Mesenchymal stem cell (in vitro differentiated cells and primary cell): ENCODE results near the gene TLK1.

Experiments used
- DNase-seq: peaks from one replicate; pipeline ENCODE4 v3.0.0-alpha.2; 2013
- H2AFZ ChIP-seq: one replicate; pipeline ENCODE4 v1.6.1; 2013; ENCODE audit warnings: low read depth, mild to moderate bottlenecking, control low read depth, inconsistent platforms, low read length, moderate library complexity
- H2AK5ac ChIP-seq: 2 replicates; pipeline ENCODE4 v1.6.1; 2013; ENCODE audit warnings: low read length, moderate library complexity, mild to moderate bottlenecking, inconsistent platforms; ENCODE audit not compliant: severe bottlenecking
- H2BK120ac ChIP-seq: one replicate; pipeline ENCODE4 v1.6.1; 2013; ENCODE audit warnings: low read depth, mild to moderate bottlenecking, inconsistent platforms, low read length, moderate library complexity
- H2BK12ac ChIP-seq, 2 experiments: one replicate each; pipeline ENCODE4 v1.6.1; 2013; ENCODE audit warnings: inconsistent platforms in 2 of 2, low read length in 2 of 2, mild to moderate bottlenecking in 2 of 2, moderate library complexity in 2 of 2, control low read depth in 1 of 2
- H2BK15ac ChIP-seq: one replicate; pipeline ENCODE4 v1.6.1; 2013; ENCODE audit warnings: mild to moderate bottlenecking, low read depth, inconsistent platforms; ENCODE audit not compliant: poor library complexity, severe bottlenecking
- H2BK5ac ChIP-seq: 2 replicates; pipeline ENCODE4 v1.6.1; 2013; ENCODE audit warnings: low read depth, mild to moderate bottlenecking, low read length, control low read depth, inconsistent platforms; ENCODE audit not compliant: poor library complexity, severe bottlenecking
- H3K14ac ChIP-seq, 2 experiments: one replicate each; pipeline ENCODE4 v1.6.1; 2013; ENCODE audit warnings: inconsistent platforms in 2 of 2, low read length in 2 of 2, control low read depth in 1 of 2, mild to moderate bottlenecking in 1 of 2, moderate library complexity in 1 of 2
- H3K18ac ChIP-seq, 2 experiments: one replicate each; pipeline ENCODE4 v1.6.1; 2013; ENCODE audit warnings: inconsistent platforms in 2 of 2, low read length in 2 of 2, control low read depth in 1 of 2, low read depth in 1 of 2, mild to moderate bottlenecking in 1 of 2
- H3K23ac ChIP-seq, 2 experiments: one replicate each; pipeline ENCODE4 v1.6.1; 2013; ENCODE audit warnings: inconsistent platforms in 2 of 2, low read length in 2 of 2, mild to moderate bottlenecking in 2 of 2, moderate library complexity in 2 of 2, control low read depth in 1 of 2
- H3K27ac ChIP-seq: 2 replicates; pipeline ENCODE4 v1.5.1; 2013; ENCODE audit warnings: mild to moderate bottlenecking, moderate library complexity, low read length, control low read depth, inconsistent platforms; ENCODE audit not compliant: poor library complexity, severe bottlenecking
- H3K27me3 ChIP-seq, 2 experiments: 2 replicates each; pipeline versions ENCODE4 v1.6.1 to v1.7.0; 2013; ENCODE audit warnings: low read length in 2 of 2, mild to moderate bottlenecking in 2 of 2, moderate library complexity in 2 of 2, control low read depth in 1 of 2, inconsistent platforms in 1 of 2; ENCODE audit not compliant: control insufficient read depth in 1 of 2, insufficient read depth in 1 of 2
- H3K36me3 ChIP-seq, 2 experiments: 2 replicates each; pipeline versions ENCODE4 v1.6.1 to v1.7.0; 2013; ENCODE audit warnings: low read length in 2 of 2, control low read depth in 1 of 2, inconsistent platforms in 1 of 2, low read depth in 1 of 2, mild to moderate bottlenecking in 1 of 2; ENCODE audit not compliant: insufficient read depth in 2 of 2, control insufficient read depth in 1 of 2
- H3K4ac ChIP-seq, 2 experiments: one replicate each; pipeline ENCODE4 v1.6.1; 2013; ENCODE audit warnings: inconsistent platforms in 2 of 2, low read length in 2 of 2, mild to moderate bottlenecking in 2 of 2, moderate library complexity in 2 of 2, control low read depth in 1 of 2, low read depth in 1 of 2
- H3K4me1 ChIP-seq: 2 replicates; pipeline ENCODE4 v1.6.1; 2013; ENCODE audit warnings: low read depth, low read length, control low read depth; ENCODE audit not compliant: control insufficient read depth, insufficient read depth
- H3K4me2 ChIP-seq: 2 replicates; pipeline ENCODE4 v1.6.1; 2013; ENCODE audit warnings: low read length, mild to moderate bottlenecking, inconsistent platforms; ENCODE audit not compliant: poor library complexity, severe bottlenecking
- H3K4me3 ChIP-seq, 2 experiments: 2 replicates each; pipeline versions ENCODE4 v1.5.1 to v1.7.0; 2013; ENCODE audit warnings: low read length in 2 of 2, mild to moderate bottlenecking in 2 of 2, control low read depth in 1 of 2, low read depth in 1 of 2; ENCODE audit not compliant: insufficient read depth in 1 of 2
- H3K79me1 ChIP-seq: replicated peaks from 2 replicates; pipeline ENCODE4 v1.6.1; 2013; ENCODE audit warnings: mild to moderate bottlenecking, control low read depth, low read length, inconsistent platforms; ENCODE audit not compliant: poor library complexity, severe bottlenecking
- H3K9ac ChIP-seq: 2 replicates; pipeline ENCODE4 v1.7.0; 2013; ENCODE audit warnings: mild to moderate bottlenecking, low read length, moderate library complexity
- H3K9me3 ChIP-seq: 2 replicates; pipeline ENCODE4 v1.7.0; 2013; ENCODE audit warnings: mild to moderate bottlenecking, low read length; ENCODE audit not compliant: control insufficient read depth
- H4K8ac ChIP-seq: one replicate; pipeline ENCODE4 v1.6.1; 2013; ENCODE audit warnings: inconsistent platforms, mild to moderate bottlenecking, low read length, moderate library complexity
- H4K91ac ChIP-seq: one replicate; pipeline ENCODE4 v1.6.1; 2013; ENCODE audit warnings: mild to moderate bottlenecking, low read length, inconsistent platforms
- WGBS: methylation state at CpG from one replicate; pipeline ENCODE4 v1.1.7; 2013; ENCODE audit warnings: mixed read lengths; 5-methylcytosine and 5-hydroxymethylcytosine counted together

TLK1 gene

GRCh38 chr2:171109571-171109970 is 51.1 kb downstream of the TLK1 start:
- no peak overlapping the region for H3K9ac ChIP-seq
- no peak overlapping the region for H3K23ac ChIP-seq
- no peak overlapping the region for H2BK12ac ChIP-seq
- H3K27me3 ChIP-seq, result no peaks in the 10 kb centered on the region
- no peak overlapping the region for H3K4me2 ChIP-seq
- H2BK15ac ChIP-seq, result no peak overlapping the region
- no peak overlapping the region for H2BK120ac ChIP-seq
- H3K4me3 ChIP-seq, result no peak overlapping the region
- H3K18ac ChIP-seq, result no peak overlapping the region
- no peak overlapping the region for H4K91ac ChIP-seq
- H2AK5ac ChIP-seq, result no peak overlapping the region
- no peaks in the 10 kb centered on the region for H3K9me3 ChIP-seq
- no peaks in the 10 kb centered on the region for H3K4me1 ChIP-seq
- no peak for DNase-seq
- H3K4ac ChIP-seq, result no peak overlapping the region
- peaks cover 9% of the 10 kb centered on the region for H3K79me1 ChIP-seq
- peaks cover 3 to 5% of the 10 kb centered on the region in 2 experiments for H3K36me3 ChIP-seq
- H2AFZ ChIP-seq, result no peak overlapping the region
- H3K27ac ChIP-seq, result no peak overlapping the region
- H3K14ac ChIP-seq, result no peak overlapping the region
- H2BK5ac ChIP-seq, result no peak overlapping the region
- H4K8ac ChIP-seq, result no peak overlapping the region

GRCh38 chr2:171109020-171109419 is 51.7 kb downstream of the TLK1 start:
- no peak overlapping the region for H4K91ac ChIP-seq
- H3K18ac ChIP-seq, result no peak overlapping the region
- no peak overlapping the region for H3K23ac ChIP-seq
- H3K27me3 ChIP-seq, result no peaks in the 10 kb centered on the region
- no peak overlapping the region for H4K8ac ChIP-seq
- 100% methylated on average over 1 of the region's 1 CpG for WGBS
- no peak overlapping the region for H2BK5ac ChIP-seq
- peaks cover 3 to 5% of the 10 kb centered on the region in 2 experiments for H3K36me3 ChIP-seq
- H3K14ac ChIP-seq, result no peak overlapping the region
- no peak for DNase-seq
- H2BK15ac ChIP-seq, result no peak overlapping the region
- no peak overlapping the region for H2BK12ac ChIP-seq
- no peak overlapping the region for H3K27ac ChIP-seq
- H3K9ac ChIP-seq, result no peak overlapping the region
- H3K4me2 ChIP-seq, result no peak overlapping the region
- H2AFZ ChIP-seq, result no peak overlapping the region
- H3K4me1 ChIP-seq, result no peaks in the 10 kb centered on the region
- no peak overlapping the region for H3K4ac ChIP-seq
- H2AK5ac ChIP-seq, result no peak overlapping the region
- no peak overlapping the region for H3K4me3 ChIP-seq
- no peaks in the 10 kb centered on the region for H3K9me3 ChIP-seq
- H3K79me1 ChIP-seq, result peaks cover 5% of the 10 kb centered on the region
- H2BK120ac ChIP-seq, result no peak overlapping the region

DNA sequence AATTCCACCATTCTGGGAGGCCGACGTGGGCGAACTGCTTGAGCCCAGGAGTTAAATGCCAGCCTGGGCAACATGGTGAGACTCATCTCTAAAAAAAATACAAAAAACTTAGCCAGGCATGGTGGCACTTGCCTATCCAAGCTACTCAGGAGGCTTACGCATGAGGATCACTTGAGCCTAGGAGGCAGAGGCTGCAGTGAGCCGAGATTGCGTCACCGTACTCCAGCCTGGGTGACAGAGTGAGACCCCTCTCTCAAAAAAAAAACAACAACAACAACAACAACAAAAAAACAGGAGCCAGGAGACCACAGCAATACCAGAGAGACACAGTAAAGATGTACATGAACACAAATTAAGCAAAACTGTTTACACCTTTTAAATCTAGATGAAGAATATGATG is 52.9 kb downstream of the TLK1 start:
- Histone ChIP-seq H3K4me1 (no peaks in the 10 kb centered on the region), H2BK12ac (no peak overlapping the region), H3K79me1 (peaks cover 7% of the 10 kb centered on the region), H2BK5ac (no peak overlapping the region), H3K9me3 (no peaks in the 10 kb centered on the region), H2AFZ (no peak overlapping the region), H3K18ac (no peak overlapping the region), H3K4me2 (no peak overlapping the region), H3K9ac (no peak overlapping the region), H3K36me3 (peaks cover 3 to 5% of the 10 kb centered on the region in 2 experiments), H2BK15ac (no peak overlapping the region), H3K27ac (no peak overlapping the region), H3K14ac (no peak overlapping the region), H2BK120ac (no peak overlapping the region), H2AK5ac (no peak overlapping the region), H3K27me3 (no peaks in the 10 kb centered on the region), H4K8ac (no peak overlapping the region), H3K4ac (no peak overlapping the region), H3K4me3 (no peak overlapping the region), H4K91ac (no peak overlapping the region), H3K23ac (no peak overlapping the region)
- WGBS, result 100% methylated on average over 7 of the region's 7 CpGs
- no peak for DNase-seq

DNA sequence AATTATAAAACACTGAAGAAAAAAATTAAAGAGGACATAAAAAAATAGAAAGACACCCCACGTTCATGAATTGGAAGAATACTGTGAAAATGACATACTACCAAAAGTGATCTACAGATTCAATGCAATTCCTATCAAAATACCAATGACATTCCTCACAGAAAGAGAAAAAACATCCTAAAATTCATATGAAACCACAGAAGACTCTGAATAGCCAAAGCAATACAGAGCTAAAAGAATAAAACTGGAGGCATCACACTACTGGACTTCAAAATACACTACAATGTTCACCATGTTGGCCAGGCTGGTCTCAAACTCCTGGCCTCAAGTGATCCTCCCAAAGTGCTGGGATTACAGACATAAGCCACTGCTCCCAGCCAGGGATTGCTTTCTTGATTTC is 56.3 kb downstream of the TLK1 start:
- no peak overlapping the region for H2BK5ac ChIP-seq
- no peak overlapping the region for H3K14ac ChIP-seq
- peaks cover 3 to 14% of the 10 kb centered on the region in 2 experiments for H3K36me3 ChIP-seq
- no peak overlapping the region for H2AFZ ChIP-seq
- peaks cover 15% of the 10 kb centered on the region for H3K9me3 ChIP-seq
- H2BK12ac ChIP-seq, result no peak overlapping the region
- no peak overlapping the region for H2BK120ac ChIP-seq
- no peaks in the 10 kb centered on the region for H3K4me1 ChIP-seq
- no peak overlapping the region for H2AK5ac ChIP-seq
- no peak overlapping the region for H3K4ac ChIP-seq
- H3K23ac ChIP-seq, result no peak overlapping the region
- H4K8ac ChIP-seq, result no peak overlapping the region
- H2BK15ac ChIP-seq, result no peak overlapping the region
- peaks cover 12% of the 10 kb centered on the region for H3K79me1 ChIP-seq
- H4K91ac ChIP-seq, result no peak overlapping the region
- WGBS, result 100% methylated on average over 1 of the region's 1 CpG
- no peak overlapping the region for H3K4me2 ChIP-seq
- DNase-seq, result no peak
- H3K4me3 ChIP-seq, result no peak overlapping the region
- H3K18ac ChIP-seq, result no peak overlapping the region
- H3K27ac ChIP-seq, result no peak overlapping the region
- H3K27me3 ChIP-seq, result no peaks in the 10 kb centered on the region
- no peak overlapping the region for H3K9ac ChIP-seq
